AG08395 (cell line): Measurements from ENCODE around the gene SORCS2.

Source experiments
- DNase-seq: peaks from one replicate; pipeline ENCODE4 v3.0.0; 2012; ENCODE audit warnings: mixed read lengths, low spot score

The SORCS2 gene

DNA sequence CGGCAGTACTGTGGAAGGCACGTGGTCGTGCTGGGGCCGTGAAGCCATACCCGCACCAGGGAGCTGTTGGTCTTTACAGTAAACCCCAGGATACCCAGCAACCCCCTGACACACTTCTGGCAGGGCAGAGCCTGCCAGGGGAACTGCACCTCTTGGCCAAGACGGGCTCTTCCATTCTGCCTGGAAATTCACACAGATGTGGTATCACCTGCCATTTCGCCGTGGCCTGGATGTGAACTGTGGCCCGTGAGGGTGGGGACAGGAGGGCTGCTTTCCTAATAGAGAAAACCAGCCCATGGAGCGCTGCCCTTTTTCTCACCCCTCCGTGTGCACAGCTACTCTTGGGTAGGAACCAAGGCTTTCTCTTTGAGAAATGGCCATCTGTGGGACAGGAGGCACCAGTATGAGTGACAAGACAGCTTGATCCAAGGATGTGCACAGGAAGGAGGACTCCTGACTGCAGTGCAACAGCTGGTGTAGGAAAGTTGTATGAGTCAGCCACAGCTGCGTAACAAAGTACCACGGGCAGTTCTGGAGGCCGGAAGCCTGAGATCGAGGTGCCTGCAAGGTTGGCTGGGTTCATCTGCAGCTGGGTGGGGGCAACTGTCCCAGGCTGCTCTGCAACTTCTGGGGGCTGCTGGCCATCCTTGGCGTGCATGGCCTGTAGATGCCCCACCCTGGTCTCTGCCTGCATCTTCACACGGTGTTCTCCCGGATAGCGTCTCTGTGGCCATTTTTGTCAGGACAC, 146.7 kb downstream of the SORCS2 start:
- no peak for DNase-seq

- DNase-seq, result no peak
Measured at GRCh38 chr4:7339751-7340552, 147.6 kb downstream of the SORCS2 start.

DNA sequence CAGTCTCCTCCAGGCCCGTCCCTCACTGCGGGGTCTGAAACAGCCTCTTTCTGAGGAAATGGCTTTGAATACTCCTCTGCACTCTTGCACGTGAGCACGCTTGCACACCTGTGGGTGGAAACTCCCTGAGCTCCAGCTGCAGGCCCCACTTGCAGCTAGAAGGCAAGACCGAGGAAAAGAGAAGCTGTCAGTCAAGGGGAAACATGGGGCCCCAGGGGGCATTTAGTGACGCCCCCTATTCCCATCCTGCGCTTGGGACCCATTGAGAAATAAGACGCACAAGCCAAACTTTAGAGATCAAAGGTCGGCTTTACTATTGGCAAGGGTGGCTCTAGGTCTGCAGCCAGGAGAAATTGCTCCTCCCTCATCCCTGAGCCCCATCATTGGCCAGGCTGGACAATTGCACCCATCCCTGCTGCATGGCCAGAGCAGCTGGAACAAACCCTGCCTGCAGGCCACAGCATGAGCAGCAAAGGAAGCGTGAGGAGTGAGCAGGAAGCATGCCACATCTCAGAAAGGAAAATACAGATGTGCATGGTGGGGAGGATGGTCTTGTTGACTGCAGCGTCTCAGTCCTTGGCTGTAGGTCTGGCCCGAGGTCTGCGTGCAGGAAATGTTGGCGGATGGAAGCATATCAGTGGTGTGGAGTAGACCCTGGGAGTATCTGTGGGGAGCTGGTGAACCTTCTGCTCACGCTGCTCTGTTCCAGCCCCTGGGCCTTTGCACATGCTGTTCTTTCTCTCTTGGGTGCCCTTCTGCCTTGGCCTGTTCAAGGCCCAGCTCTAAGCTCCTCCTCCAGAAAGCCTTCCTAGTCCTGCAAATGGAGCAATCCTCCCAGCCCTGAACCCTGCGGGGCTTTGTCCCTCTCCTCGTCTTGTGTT, 148.5 kb downstream of the SORCS2 start:
- DNase-seq, result no peak

- DNase-seq, result peak; percentile 28
Measured at GRCh38 chr4:7341491-7342222, 149.3 kb downstream of the SORCS2 start.

- no peak for DNase-seq
Measured at GRCh38 chr4:7342223-7343080, 150.1 kb downstream of the SORCS2 start.

GRCh38 chr4:7343081-7343655, 150.8 kb downstream of the SORCS2 start:
- no peak for DNase-seq

DNA sequence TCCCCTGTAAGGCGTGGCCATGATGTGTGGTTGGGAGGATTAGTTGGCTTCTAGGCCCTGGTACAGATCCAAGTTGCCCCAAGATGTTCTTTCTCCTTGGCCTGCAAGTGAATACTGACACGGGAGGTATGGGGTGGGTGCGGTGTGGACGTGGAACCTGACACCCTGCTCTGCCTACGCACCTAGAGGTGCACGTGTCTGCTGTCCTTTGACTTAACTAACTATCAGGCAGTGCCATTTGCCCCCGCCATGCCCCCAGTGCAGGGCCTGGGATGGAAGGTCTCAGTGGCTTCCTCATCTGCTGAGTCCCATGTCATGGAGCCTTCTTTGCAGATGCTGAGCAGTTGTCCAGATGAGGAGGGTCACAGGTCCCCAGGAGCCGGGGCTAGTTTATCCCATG, 151.6 kb downstream of the SORCS2 start:
- DNase-seq, result no peak

- DNase-seq, result no peak
Measured at GRCh38 chr4:7344636-7345155, 152.4 kb downstream of the SORCS2 start.

- DNase-seq, result peak; percentile 74
Measured at GRCh38 chr4:7347981-7348380, 155.6 kb downstream of the SORCS2 start.

DNA sequence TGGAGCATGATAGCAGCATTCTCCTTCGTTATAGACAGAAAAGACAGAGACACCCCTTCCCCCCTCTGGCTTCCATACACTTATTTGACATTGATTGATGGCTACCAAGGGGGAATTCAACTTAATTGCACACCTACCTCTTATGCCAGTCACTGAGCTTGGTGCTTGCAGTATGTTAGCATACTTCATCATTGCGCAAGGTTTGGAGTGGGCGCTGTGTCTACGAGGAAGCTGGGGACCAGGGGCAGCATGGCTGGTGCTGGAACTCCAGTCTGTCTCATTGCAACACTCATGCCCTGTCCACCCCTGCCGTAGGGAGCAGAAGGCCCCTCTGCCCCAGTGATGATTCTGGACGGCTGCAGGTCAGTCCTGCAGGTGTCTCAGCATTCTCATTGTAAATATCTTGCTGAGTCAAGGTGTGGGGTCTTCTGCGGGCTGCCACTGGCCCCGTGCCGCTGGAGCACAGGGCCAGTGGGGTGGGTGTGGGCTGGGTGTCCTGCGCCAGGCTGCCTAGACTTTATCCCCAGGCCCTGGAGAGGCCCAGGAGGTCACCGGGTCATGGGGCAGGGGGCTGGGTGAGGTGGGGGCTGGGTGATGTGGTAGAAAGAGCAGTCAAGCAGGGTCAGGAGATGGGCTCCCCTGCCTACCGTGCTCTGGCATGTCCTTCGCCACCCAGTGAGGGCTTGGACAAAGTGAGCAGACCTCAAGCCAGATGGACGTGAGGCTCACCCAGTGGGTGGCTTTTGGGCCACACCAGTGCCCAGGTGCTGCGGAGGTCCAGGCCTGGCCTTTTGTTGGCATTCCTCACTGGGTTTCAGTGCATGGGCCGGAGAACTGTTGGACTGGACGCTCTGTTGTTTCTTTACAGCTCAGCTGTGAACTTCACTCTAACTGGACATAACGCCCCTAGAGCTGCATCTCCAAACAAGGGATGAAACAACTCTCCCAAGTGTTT, 156.9 kb downstream of the SORCS2 start:
- no peak for DNase-seq

GRCh38 chr4:7350396-7350795, 158.1 kb downstream of the SORCS2 start:
- DNase-seq, result no peak

GRCh38 chr4:7351014-7351413, 158.7 kb downstream of the SORCS2 start:
- no peak for DNase-seq

GRCh38 chr4:7352486-7352885, 160.1 kb downstream of the SORCS2 start:
- no peak for DNase-seq

GRCh38 chr4:7353046-7353790, 160.9 kb downstream of the SORCS2 start:
- DNase-seq, result no peak

- no peak for DNase-seq
Measured at GRCh38 chr4:7353846-7354610, 161.7 kb downstream of the SORCS2 start.

DNA sequence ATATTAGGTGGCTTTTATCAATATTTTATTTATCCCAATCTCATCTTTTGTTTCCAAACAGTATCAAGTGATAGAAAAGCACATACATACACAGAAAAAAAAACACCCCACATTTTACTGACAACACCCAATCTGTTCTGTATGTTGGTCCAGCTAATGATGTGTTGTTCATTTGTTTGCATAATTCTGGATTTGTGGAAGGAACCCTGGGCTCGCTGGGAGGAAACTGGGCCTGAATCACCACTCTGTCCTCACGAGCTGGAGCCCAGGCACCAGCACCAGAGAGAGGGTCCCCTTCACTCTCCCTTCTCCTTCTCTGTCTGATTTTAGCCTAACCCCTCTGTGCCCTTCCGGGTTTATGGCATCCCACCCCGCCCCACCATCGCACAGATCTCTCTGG, 162.6 kb downstream of the SORCS2 start:
- peak; percentile 50 for DNase-seq

GRCh38 chr4:7355795-7356194, 163.5 kb downstream of the SORCS2 start:
- DNase-seq, result no peak
